Aorta (tissue), 5 donors: ENCODE measurements around the gene SPOCK2. TPM values are rescaled to one million over a fixed set of nuclear protein-coding genes. Genes with fewer than 3 reads are reported as not detected.
"Not testable (repeated sequence)": the region's sequence is repeated elsewhere in the genome, so short reads cannot be mapped to it uniquely, and the experiment has no call there.

Experiments
- ATAC-seq: fragments of 200-7000 bp; cut with Tn5 transposase; one replicate; pipeline ENCODE4 v1.9.1; 2022; ENCODE audit warnings: moderate library complexity; ENCODE audit not compliant: low FRiP score
- DNase-seq, 2 donors: peaks; one replicate each; pipeline ENCODE4 v3.0.0-alpha.2; 2020
- H3K27ac ChIP-seq, 2 donors: one replicate each; pipeline ENCODE4 v1.5.1; 2013; ENCODE audit warnings: low read length in 2 of 2, mild to moderate bottlenecking in 2 of 2, moderate library complexity in 2 of 2, control low read depth in 1 of 2, inconsistent platforms in 1 of 2, low read depth in 1 of 2
- H3K27me3 ChIP-seq, 2 donors: one replicate each; pipeline ENCODE4 v1.6.1; 2013; ENCODE audit warnings: control low read depth in 1 of 2, low read length in 1 of 2, mild to moderate bottlenecking in 1 of 2, moderate library complexity in 1 of 2; ENCODE audit not compliant: insufficient read depth in 2 of 2, control insufficient read depth in 1 of 2
- H3K36me3 ChIP-seq, 2 donors: one replicate each; pipeline ENCODE4 v1.6.1; 2013; ENCODE audit warnings: control low read depth in 1 of 2, low read length in 1 of 2, mild to moderate bottlenecking in 1 of 2; ENCODE audit not compliant: insufficient read depth in 2 of 2, control insufficient read depth in 1 of 2
- H3K4me1 ChIP-seq, 2 donors: one replicate each; pipeline ENCODE4 v1.6.1; 2013; ENCODE audit warnings: low read length in 2 of 2, control low read depth in 1 of 2, mild to moderate bottlenecking in 1 of 2, moderate library complexity in 1 of 2; ENCODE audit not compliant: insufficient read depth in 2 of 2, control insufficient read depth in 1 of 2
- H3K4me3 ChIP-seq, 2 donors: one replicate each; pipeline ENCODE4 v1.5.1; 2013; ENCODE audit warnings: low read length in 2 of 2, control low read depth in 1 of 2, mild to moderate bottlenecking in 1 of 2
- H3K9me3 ChIP-seq: one replicate; pipeline ENCODE4 v1.6.1; 2013; ENCODE audit warnings: mild to moderate bottlenecking, low read length; ENCODE audit not compliant: control insufficient read depth
- WGBS, 2 donors: extraction: QIAGEN DNeasy Blood & Tissue Kit; methylation state at CpG; one replicate each; pipeline ENCODE4 v1.1.7; 2013; 5-methylcytosine and 5-hydroxymethylcytosine counted together
- intact Hi-C, 2 donors: fragments of 100-400 bp; cut with DNase I; formaldehyde crosslinking; loops; one replicate each; pipeline versions ENCODE4 v1.14.2 to v1.15.0; 2022
- long read RNA-seq, 2 donors: library from polyadenylated mRNA; unstranded; transcript quantifications; one replicate each; pipeline ENCODE4 v2.0.0, GENCODE V29; 2020 to 2021
- polyA plus RNA-seq, 2 donors: library from polyadenylated mRNA; stranded (reverse); fragments of 200-250 nt; gene quantifications; one replicate each; pipeline ENCODE4 v1.2.3, GENCODE V29; 2013
- total RNA-seq, 2 donors: library from RNA; stranded (reverse); fragmentation: NEBNext Ultra II Directional; extraction: Animal tissue kit (Norgen Biotek cat#: 25700); gene quantifications; one replicate each; pipeline ENCODE4 v1.2.1, GENCODE V29; 2021
- donor health status: healthy with polysubstance abuse.
- donor health status: Bipolar disorder and iron deficiency.
- donor health status: DM: no; HTN: no; CAD: no.
- donor health status: DM: no; HTN: no; CAD: no.
- donor health status: DM: yes; HTN: yes; CAD: no.

Gene SPOCK2, protein sequence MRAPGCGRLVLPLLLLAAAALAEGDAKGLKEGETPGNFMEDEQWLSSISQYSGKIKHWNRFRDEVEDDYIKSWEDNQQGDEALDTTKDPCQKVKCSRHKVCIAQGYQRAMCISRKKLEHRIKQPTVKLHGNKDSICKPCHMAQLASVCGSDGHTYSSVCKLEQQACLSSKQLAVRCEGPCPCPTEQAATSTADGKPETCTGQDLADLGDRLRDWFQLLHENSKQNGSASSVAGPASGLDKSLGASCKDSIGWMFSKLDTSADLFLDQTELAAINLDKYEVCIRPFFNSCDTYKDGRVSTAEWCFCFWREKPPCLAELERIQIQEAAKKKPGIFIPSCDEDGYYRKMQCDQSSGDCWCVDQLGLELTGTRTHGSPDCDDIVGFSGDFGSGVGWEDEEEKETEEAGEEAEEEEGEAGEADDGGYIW
- total RNA-seq (1 to 10 TPM; 4.5 to 7.3 TPM), polyA plus RNA-seq (1 to 10 TPM; 1.8 to 1.9 TPM)
- long read RNA-seq, donor 1, partial matches to known transcripts = 0 of 16 reads
- long read RNA-seq, donor 1, other reads (novel, unspliced or antisense) = 16 of 16 reads
- long read RNA-seq, donor 2, partial matches to known transcripts = 0 of 8 reads
- long read RNA-seq, donor 2, other reads (novel, unspliced or antisense) = 8 of 8 reads

DNA sequence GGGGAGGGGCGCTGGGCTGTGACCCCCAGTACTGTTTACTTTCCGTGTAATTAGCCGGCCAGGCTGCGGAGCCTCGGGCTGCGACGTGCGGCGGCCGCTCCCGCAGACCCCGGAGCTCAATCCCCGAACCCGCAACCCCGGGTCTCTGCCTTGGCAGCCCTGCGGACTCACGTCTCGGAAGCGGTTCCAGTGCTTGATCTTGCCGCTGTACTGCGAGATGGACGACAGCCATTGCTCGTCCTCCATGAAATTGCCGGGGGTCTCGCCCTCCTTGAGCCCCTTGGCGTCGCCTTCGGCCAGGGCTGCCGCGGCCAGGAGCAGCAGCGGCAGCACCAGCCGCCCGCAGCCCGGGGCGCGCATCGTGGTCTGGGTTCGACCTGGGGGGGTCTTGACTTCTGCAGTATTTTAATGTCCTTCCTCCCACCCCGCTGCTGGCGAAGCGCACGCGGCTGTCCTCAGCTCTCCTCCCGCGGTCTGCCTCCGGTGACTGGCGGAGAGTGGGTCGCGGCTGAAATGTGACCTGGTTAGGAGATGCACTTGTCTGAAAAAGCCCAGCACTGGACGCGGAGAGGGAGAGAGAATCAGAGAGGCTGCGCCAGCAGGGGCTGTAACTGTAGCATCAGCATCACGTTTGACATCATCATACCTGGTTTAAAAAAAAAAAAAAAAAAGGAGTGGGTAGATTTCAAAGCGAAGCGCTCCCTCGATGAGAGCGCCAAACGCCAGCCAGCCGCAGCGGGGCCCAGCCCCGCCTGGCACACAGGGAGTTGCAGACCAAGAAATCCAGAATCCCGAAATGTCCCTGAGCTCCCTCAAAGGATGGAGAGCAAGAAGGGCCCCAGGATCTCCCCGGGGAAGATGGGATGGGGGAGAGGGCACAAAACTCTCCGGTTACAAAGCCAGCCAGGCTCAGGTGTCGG lies at the start of gene SPOCK2:
SPOCK2 (minus strand) TSS at position 583 of the 920 bp plus-strand sequence; CDS start at position 360, 223 bp downstream.
- H3K36me3 ChIP-seq = peaks cover 0 to 2% of the 10 kb centered on the region in 2 donors
- H3K27me3 ChIP-seq = no peaks in the 10 kb centered on the region
- 5 to 6% methylated on average over 48 to 65 of the region's 65 CpGs for WGBS, 2 donors
- peak; percentile 36 for ATAC-seq
- no peaks in the 10 kb centered on the region for H3K4me1 ChIP-seq
- DNase-seq = no peak
- no peaks in the 10 kb centered on the region for H3K9me3 ChIP-seq
- no peak within 1 kb of the TSS for H3K27ac ChIP-seq
- peak within 1 kb of the TSS in 1 of 2 donors; percentile 7 for H3K4me3 ChIP-seq
- intact Hi-C loops = no loop called here

DNA sequence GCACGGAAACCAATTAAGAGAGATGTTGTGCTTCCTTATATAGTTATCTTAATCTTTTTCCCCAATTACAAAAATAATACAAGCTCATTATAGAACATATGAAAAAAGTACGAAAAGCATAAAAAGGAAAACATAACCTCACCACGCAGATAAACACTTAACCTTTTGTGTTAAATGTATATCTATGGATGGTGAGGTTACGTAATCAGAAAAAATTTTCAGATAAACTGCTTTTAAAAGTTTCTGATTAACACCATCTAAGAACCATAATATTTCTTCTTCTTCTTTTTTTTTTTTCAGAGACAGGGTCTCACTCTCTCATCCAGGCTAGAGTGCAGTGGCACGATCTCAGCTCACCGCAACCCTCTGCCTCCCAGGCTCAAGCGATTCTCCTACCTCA lies 49.2 kb upstream of the SPOCK2 start:
- DNase-seq (no peak), ATAC-seq (no peak)
- Histone ChIP-seq H3K36me3 (no peaks in the 10 kb centered on the region), H3K27ac (no peak overlapping the region), H3K27me3 (no peaks in the 10 kb centered on the region), H3K9me3 (no peaks in the 10 kb centered on the region), H3K4me3 (no peak overlapping the region), H3K4me1 (no peaks in the 10 kb centered on the region)
- intact Hi-C loops = no loop called here
- WGBS, 2 donors = 96 to 97% methylated on average over 7 of the region's 7 CpGs

DNA sequence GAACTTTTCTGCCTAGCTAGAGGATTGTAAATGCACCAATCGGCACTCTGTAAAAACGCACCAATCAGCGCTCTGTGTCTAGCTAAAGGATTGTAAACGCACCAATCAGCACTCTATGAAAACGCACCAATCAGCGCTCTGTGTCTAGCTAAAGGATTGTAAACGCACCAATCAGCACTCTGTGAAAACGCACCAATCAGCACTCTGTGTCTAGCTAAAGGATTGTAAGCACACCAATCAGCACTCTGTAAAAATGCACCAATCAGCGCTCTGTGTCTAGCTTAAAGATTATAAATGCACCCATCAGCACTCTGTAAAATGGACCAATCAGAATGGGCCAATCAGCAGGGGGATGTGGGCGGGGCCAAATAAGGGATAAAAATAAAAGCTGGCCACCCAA lies 47.9 kb upstream of the SPOCK2 start:
- intact Hi-C loops = not testable (repeated sequence)

DNA sequence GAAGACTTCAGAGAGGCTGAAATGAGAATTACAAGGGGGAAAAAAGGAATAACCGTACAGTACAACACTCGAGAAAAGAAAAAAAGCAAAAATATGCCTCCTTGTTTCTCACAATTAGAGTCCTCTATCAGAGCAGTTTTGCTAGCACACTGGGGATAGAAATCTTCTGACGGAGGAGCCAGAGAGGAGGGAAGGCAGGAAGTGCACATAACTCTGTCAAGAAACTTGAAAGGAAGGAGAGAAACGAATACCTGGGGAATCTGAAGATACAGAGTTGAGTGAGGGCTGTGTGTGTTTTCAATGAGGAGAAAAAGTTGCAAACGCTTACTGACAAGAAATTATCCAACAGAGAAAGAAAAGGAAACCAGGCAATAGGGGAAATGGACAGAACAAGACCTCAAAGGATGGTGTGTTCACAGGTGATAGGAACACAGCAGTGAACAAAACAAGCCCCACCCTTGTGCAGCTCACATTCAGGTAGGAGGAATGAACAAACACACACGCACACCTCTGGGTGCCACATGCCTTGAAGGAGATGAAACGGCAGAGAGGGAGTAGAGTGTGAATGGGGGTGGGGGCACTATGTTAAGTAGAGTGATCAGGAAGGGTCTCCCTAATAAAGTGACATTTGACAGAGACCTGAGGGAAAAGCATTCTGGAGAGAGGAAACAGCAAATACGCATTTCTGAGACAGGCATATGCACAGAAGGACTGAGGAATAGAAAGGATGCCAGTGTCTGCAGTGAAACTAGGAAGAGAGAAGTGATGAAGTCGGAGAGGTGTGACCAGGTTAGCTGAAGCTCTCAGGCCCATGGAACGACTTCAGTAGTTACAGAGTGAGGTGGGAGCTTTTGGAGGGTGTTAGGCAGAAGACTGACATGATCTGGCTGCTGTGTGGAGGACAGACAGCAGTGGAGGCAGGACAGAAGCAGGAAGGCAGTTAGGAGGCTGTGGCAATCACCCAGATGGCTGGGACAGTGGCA lies 46.7 kb upstream of the SPOCK2 start:
- no peaks in the 10 kb centered on the region for H3K4me1 ChIP-seq
- no peaks in the 10 kb centered on the region for H3K27me3 ChIP-seq
- H3K36me3 ChIP-seq = no peaks in the 10 kb centered on the region
- H3K27ac ChIP-seq = no peak overlapping the region
- intact Hi-C loops = loop anchor here in 1 of 2 donors (5.0 kb wide), 1 partner anchor 202 kb away; no protein-coding TSS in a partner anchor
- no peak overlapping the region for H3K4me3 ChIP-seq
- no peak for ATAC-seq
- no peaks in the 10 kb centered on the region for H3K9me3 ChIP-seq
- no peak for DNase-seq
- WGBS, 2 donors = 90 to 92% methylated on average over 10 of the region's 10 CpGs

More for the DNA sequence above, 47.9 kb upstream of the SPOCK2 start:
- not testable (repeated sequence) for DNase-seq, H3K27me3 ChIP-seq, H3K36me3 ChIP-seq, H3K4me1 ChIP-seq, ATAC-seq, H3K4me3 ChIP-seq, H3K9me3 ChIP-seq, H3K27ac ChIP-seq
- 96 to 97% methylated on average over 10 of the region's 10 CpGs for WGBS, 2 donors

DNA sequence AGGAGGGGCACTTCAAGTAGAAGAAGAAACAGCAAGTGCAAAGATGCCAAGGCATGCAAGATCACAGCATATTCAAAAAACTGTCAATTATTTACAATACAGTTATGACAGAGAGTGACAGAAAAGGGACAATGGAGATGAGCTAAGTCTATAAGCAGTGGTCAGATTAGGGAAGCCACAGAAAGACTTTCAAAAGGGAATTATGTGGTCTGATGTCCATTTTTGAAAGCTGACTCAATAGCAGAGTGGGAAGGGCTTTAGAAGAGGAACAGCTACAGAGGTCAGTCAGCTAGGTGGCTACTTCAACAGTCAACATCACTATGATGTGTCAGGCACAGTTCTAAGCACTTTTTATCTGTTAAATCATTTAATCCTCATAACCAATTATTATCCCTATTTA lies 45.2 kb upstream of the SPOCK2 start:
- no peak overlapping the region for H3K27ac ChIP-seq
- H3K9me3 ChIP-seq = no peaks in the 10 kb centered on the region
- H3K27me3 ChIP-seq = no peaks in the 10 kb centered on the region
- intact Hi-C loops = loop anchor here in 1 of 2 donors (5.0 kb wide), 1 partner anchor 204 kb away; no protein-coding TSS in a partner anchor
- DNase-seq (no peak), ATAC-seq (no peak)
- no peak overlapping the region for H3K4me3 ChIP-seq
- no peaks in the 10 kb centered on the region for H3K4me1 ChIP-seq
- H3K36me3 ChIP-seq = no peaks in the 10 kb centered on the region

DNA sequence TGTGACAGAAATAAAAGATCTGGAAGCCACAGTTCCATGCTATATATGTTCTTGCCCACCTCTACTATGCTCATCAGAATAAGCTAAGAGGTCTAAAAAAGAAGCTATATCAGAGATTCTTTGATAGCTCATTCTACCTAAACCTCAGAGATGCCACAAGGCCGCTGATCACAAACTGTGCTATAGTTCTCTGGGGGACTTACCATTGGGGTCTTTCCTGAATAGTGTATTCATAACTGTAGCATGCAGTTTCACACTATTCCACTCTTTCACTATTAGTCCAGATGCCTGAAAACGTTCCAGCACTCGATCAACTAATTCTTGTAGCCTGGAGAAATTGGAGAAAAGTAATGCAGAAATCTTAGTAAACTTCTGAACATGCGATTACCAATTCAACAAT lies 44.5 kb upstream of the SPOCK2 start:
- Histone ChIP-seq H3K4me3 (no peak overlapping the region), H3K27me3 (no peaks in the 10 kb centered on the region), H3K4me1 (no peaks in the 10 kb centered on the region), H3K27ac (no peak overlapping the region), H3K36me3 (no peaks in the 10 kb centered on the region), H3K9me3 (no peaks in the 10 kb centered on the region)
- intact Hi-C loops = loop anchor here in 1 of 2 donors (5.0 kb wide), 1 partner anchor 204 kb away; no protein-coding TSS in a partner anchor
- 85 to 87% methylated on average over 4 of the region's 4 CpGs for WGBS, 2 donors
- no peak for DNase-seq
- no peak for ATAC-seq

DNA sequence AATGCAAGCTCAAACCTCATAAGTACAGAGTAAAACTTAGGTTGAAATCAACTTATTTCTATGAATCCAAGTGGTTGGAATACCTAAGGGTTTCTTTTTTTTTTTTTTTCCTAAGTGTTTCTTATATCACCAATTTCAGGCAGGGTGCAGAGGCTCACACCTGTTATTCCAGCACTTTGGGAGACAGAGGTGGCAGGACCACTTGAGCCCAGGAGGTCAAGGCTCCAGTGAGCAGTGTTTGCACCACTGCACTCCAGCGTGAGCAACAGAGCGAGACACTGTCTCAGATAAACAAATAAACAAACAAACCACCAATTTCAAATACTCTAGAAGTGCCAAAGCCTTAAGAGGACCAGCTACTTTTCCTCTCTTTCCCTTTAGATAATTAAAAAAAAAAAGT lies 39.2 kb upstream of the SPOCK2 start:
- 93 to 99% methylated on average over 2 of the region's 2 CpGs for WGBS, 2 donors
- H3K27me3 ChIP-seq = no peaks in the 10 kb centered on the region
- H3K9me3 ChIP-seq = no peaks in the 10 kb centered on the region
- intact Hi-C loops = no loop called here
- no peak overlapping the region for H3K27ac ChIP-seq
- no peak for DNase-seq
- no peaks in the 10 kb centered on the region for H3K36me3 ChIP-seq
- no peak for ATAC-seq
- H3K4me3 ChIP-seq = no peak overlapping the region
- no peaks in the 10 kb centered on the region for H3K4me1 ChIP-seq

DNA sequence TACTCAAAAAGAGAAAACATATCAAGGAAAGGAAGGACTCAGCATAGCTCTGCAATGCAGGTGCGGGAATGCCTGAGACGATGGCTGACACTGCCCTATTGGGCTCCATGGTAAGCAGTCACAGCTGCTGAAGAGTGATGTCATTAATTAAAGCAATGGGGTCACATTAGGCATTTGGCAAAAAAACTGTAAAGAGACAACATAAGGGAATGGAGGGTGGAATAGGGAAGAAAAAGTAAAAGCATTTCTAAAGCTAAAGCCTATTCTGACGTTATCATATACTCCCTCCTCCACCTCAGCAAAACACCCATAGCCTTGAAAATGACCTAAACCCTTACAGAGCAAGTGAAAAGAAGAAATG lies 38.5 kb upstream of the SPOCK2 start:
- DNase-seq (no peak), ATAC-seq (no peak)
- H3K9me3 ChIP-seq = no peaks in the 10 kb centered on the region
- WGBS, 2 donors = 95 to 96% methylated on average over 3 of the region's 3 CpGs
- H3K27me3 ChIP-seq = no peaks in the 10 kb centered on the region
- no peaks in the 10 kb centered on the region for H3K4me1 ChIP-seq
- intact Hi-C loops = no loop called here
- H3K36me3 ChIP-seq = no peaks in the 10 kb centered on the region
- no peak overlapping the region for H3K4me3 ChIP-seq
- H3K27ac ChIP-seq = no peak overlapping the region
